HK-2 (cell line): ENCODE data around the gene SOCS7.

ENCODE experiments used
- DNase-seq: peaks from one replicate; pipeline ENCODE4 v3.0.0-alpha.2; 2018; ENCODE audit not compliant: unreplicated experiment

SOCS7 gene

DNA sequence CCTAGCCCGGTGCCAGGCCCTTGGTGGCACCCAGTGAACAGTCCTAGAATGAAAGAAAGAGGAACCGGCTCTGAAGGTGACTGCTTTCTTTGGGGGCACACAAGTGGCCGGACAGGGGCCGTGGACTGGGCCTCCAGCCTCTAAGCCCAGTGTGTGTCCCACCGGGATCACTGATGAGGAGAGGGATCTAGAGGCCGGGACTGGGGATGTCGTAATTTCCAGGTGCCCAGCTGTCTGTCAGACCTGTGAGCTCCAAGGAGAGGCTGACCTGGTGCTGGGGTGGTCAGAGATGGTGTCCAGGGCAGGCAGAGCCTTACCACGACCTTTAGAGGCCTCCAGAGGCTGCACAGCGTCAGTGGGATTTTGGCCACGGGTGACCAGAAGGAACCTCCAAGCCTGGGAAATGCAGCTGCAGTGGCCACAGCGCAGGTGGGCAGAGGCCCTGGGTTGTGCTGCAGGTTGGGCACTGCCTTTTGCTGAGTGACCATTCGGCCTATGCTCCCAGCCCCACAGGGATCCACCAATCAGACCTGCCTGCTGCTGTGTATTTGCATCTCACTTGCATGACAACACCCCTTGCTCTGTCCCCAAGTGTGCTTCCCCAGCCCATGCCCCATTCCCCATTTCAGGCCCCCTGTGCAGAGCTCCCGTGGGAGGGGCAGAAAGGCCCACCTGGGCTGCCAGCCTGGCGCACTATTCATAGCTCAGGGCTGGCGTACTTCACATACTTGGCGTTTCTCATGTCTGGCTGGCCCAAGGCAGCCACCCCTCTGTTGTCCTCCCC lies 89.2 kb downstream of the SOCS7 start:
- DNase-seq: no peak

GRCh38 chr17:38441429-38442061 lies 89.9 kb downstream of the SOCS7 start:
- DNase-seq: no peak

- DNase-seq: no peak
Measured at GRCh38 chr17:38442548-38442947, 90.9 kb downstream of the SOCS7 start.

- DNase-seq: no peak
Measured at GRCh38 chr17:38443356-38444031, 91.8 kb downstream of the SOCS7 start.

GRCh38 chr17:38444151-38444550 lies 92.5 kb downstream of the SOCS7 start:
- peak; percentile 68 for DNase-seq

DNA sequence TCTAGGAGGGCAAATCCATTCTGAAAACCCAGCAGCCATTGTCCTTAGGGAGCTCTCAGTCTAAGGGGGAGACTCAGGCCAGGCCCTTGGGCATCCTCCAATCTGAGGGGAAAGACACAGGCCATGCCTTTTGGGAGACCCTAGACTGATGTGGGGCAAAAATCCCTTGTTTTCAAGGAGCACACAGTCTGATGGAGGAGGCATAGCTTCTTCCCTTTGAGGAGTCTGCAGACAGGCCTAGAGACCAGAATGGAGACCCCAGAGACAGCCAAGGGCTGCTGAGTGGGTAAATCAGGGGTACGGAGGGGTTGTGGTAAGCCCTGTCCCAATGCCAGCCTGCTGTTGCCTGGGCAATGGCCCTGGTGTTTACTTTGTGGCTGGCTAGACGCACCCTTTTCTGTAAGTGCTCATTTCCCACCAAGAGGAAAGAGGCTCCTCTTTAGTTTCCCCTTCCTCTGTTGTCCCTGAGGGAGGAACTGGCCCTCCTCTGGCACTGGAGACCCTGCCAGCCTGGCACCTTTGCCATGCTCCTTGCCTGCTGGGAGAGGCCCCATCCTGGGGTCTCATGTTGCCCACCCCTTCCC lies 96.0 kb downstream of the SOCS7 start:
- no peak for DNase-seq

DNA sequence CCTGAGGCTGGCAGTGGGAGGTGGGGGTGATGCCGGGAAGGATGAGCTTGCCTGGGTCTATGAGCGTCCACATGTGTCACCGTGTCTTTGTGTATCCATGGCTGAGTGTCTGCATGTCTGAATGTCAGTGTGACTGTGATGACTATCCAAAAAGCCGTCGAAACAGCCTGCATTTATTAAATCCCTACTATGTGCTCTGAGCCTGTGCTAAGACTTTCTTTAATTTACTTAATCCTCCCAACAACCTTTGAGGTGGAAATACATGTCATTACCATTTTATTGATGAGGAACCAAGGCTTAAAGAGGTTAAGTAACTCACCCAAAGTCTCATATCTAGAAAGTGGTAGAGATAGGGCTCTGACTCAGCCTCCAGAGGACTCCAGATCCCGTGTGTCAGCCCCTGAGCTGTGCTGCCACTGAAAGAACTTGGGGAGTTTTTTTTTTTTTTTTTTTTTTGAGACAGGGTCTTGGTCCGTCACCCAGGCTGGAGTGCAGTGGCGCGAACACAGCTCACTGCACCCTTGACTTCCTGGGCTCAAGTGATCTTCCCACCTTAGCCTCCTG lies 96.6 kb downstream of the SOCS7 start:
- no peak for DNase-seq

- peak; percentile 70 for DNase-seq
Measured at GRCh38 chr17:38449364-38449763, 97.7 kb downstream of the SOCS7 start.

GRCh38 chr17:38450557-38451029 lies 98.9 kb downstream of the SOCS7 start:
- DNase-seq: no peak

GRCh38 chr17:38451030-38451839 lies 99.6 kb downstream of the SOCS7 start:
- DNase-seq: peak; percentile 87

- peak; percentile 93 for DNase-seq
Measured at GRCh38 chr17:38451840-38452529, 100.3 kb downstream of the SOCS7 start.

- no peak for DNase-seq
Measured at GRCh38 chr17:38452719-38453118, 101.1 kb downstream of the SOCS7 start.

- peak; percentile 76 for DNase-seq
Measured at GRCh38 chr17:38453951-38454421, 102.3 kb downstream of the SOCS7 start.

DNA sequence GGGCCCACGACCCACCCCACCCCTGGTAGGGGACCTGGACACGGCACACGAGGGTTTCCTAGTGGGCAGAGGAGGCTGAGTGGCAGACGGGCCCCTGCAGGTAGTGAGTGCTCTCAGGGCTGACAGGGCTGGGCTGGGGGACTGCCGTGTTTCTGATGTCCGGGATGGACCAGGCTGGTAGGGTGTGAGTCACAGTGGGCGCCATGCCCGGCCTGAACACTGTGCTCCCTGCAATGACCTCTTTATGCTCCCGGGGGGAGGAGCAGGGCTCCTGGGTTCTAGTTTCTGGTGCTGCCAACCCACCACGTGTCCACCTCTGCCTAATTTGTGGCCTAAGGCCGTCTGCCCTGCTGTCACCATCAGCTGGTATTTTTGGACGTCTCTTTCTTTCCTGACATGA lies 102.9 kb downstream of the SOCS7 start:
- DNase-seq: peak; percentile 81
